ENCODE data around the gene SMCHD1. TPM values are rescaled to one million over a fixed set of nuclear protein-coding genes. Genes with fewer than 3 reads are reported as not detected.
"Not testable (repeated sequence)": the region's sequence is repeated elsewhere in the genome, so short reads cannot be mapped to it uniquely, and the experiment has no call there.

The SMCHD1 gene
- total and polyA plus RNA-seq, 2 donors = 20.7 to 349 TPM

DNA sequence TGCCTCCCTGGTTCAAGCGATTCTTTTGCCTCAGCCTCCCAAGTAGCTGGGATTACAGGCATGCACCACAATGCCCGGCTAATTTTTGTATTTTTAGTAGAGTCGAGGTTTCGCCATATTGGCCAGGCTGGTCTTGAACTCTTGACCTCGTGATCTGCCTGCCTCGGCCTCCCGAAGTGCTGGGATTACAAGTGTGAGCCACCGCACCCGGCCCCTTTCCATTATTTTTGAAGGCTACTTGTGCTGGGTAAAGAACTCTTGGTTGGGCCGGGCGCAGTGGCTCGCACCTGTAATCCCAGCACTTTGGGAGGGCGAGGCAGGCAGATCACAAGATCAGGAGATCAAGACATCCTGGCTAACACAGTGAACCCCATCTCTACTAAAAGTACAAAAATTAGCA is 23.4 kb downstream of the SMCHD1 start:
- H3K36me3 ChIP-seq (ENCODE audit: insufficient read depth) = not testable (repeated sequence)
- 99% methylated on average over 13 of the region's 13 CpGs for WGBS

DNA sequence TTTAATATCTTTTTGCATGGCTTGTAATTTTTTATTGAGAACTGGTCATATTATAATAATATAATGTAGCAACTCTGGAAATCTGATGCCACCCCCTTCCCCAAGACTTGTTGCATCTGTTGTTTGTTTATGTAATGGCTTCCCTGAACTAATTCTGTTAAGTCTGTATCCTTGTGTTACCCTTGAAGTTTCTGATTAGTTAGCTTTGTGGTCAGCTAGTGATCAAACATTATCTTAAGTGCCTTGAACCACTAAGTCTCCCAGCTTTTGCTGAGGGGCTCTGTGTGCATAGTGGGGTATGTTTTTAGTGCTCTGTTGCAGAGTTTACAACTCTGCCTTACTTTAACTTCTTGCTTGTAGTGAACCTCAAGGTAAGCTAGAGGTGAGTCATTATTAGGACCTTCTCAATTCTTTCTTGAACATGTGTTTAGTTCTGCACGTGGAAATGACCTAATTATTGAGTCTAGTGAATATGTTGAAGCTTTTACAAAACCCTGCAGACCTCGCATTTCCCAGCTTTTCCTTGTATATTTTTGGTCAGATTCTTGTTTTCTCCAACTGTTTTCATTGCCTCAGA is 24.8 kb downstream of the SMCHD1 start:
- peaks cover 2% of the 10 kb centered on the region for H3K36me3 ChIP-seq (ENCODE audit: insufficient read depth)
- H3K4me1 ChIP-seq (ENCODE audit: insufficient read depth) = no peaks in the 10 kb centered on the region
- no peak overlapping the region for H3K27ac ChIP-seq (ENCODE audit: low read depth)
- DNase-seq (ENCODE audit: extremely low spot score) = no peak
- no peak overlapping the region for H3K4me3 ChIP-seq (ENCODE audit: low read depth, low read length)
- WGBS = 50% methylated on average over 2 of the region's 2 CpGs

More for the DNA sequence above, 23.4 kb downstream of the SMCHD1 start:
- not testable (repeated sequence) for H3K27ac ChIP-seq (ENCODE audit: low read depth); H3K4me3 ChIP-seq (ENCODE audit: low read depth, low read length); DNase-seq (ENCODE audit: extremely low spot score); H3K4me1 ChIP-seq (ENCODE audit: insufficient read depth)

DNA sequence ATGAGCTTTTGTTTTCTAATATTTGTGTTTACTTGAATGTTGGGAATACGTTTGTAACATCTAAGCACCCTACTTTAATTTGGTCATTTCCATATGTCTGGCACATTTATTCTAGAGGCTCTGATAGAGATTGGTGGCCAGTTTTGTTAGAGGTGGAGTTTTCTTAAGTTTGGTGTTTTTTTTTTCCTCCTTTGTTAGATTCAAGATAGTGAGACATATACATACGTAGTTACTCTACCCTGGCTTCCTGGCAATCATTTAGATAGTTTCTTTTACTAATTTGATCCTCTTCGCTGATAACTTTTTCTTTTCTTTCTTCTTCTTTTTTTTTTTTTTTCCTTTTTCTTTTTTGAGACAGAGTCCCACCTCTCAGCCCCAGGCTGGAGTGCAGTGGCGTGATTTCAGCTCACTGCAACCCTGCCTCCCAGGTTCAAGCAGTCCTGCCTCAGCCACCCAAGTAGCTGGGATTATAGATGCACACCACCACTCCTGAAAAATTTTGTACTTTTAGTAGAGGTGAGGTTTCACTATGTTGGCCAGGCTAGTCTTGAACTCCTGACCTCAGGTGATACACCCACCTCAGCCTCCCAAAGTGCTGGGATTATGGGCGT is 26.6 kb downstream of the SMCHD1 start:
- H3K4me3 ChIP-seq (ENCODE audit: low read depth, low read length) = no peak overlapping the region
- DNase-seq (ENCODE audit: extremely low spot score) = no peak
- no peaks in the 10 kb centered on the region for H3K4me1 ChIP-seq (ENCODE audit: insufficient read depth)
- no peak overlapping the region for H3K27ac ChIP-seq (ENCODE audit: low read depth)
- H3K36me3 ChIP-seq (ENCODE audit: insufficient read depth) = peaks cover 4% of the 10 kb centered on the region
- 91% methylated on average over 5 of the region's 5 CpGs for WGBS

DNA sequence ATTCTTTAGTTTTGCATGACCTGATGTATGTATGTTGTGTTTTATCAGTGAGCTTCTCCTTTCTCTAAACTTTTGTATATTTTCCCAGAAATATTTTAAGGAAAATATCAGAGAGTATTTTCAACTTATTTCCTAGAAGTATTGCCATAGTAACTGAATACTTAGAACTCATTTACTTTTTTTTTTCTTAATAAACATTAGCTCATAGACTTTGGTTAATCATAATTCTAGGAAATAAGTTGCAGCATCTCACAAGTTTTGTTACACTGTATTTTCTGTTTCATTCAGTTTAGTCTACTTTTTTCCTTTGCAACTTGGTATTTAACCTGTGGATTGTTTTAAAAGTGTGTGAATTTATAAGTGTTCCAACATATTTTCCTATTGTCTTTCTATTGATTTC is 27.5 kb downstream of the SMCHD1 start:
- Histone ChIP-seq H3K36me3 (ENCODE audit: insufficient read depth) (peaks cover 1% of the 10 kb centered on the region), H3K27ac (ENCODE audit: low read depth) (no peak overlapping the region), H3K4me3 (ENCODE audit: low read depth, low read length) (no peak overlapping the region), H3K4me1 (ENCODE audit: insufficient read depth) (no peaks in the 10 kb centered on the region)
- DNase-seq (ENCODE audit: extremely low spot score) = no peak

DNA sequence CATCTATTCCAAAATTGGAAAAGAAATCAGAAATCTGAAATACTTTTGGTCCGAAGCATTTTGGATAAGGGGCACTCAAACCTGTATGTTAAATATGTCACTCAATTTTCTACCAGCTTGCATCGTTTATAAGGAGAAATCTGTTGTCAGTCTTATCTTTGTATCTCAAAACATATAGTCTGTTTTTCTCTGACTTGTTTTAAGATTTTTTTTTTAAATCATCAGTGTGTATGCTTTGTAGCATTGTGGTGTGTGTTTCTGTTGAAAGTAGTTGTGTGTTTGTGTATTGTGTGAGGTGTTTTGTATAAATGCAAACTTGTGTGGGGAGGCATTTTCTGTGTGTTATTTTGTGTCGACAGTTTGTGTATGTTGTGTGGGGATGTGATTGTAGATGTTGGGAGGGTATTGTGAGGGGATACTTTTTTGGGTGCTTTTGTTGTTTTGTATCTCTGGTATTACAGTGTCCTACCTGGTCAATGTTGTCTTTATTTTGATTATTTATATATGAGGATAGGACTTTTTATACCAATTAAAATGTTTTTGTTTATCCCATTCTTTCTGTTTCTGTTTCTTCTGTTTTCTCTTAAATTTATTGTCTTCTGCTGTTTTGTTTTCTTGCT is 30.9 kb downstream of the SMCHD1 start:
- H3K4me1 ChIP-seq (ENCODE audit: insufficient read depth) = no peaks in the 10 kb centered on the region
- no peak overlapping the region for H3K27ac ChIP-seq (ENCODE audit: low read depth)
- no peak overlapping the region for H3K4me3 ChIP-seq (ENCODE audit: low read depth, low read length)
- WGBS = 98% methylated on average over 3 of the region's 3 CpGs
- no peak for DNase-seq (ENCODE audit: extremely low spot score)
- H3K36me3 ChIP-seq (ENCODE audit: insufficient read depth) = peaks cover 1% of the 10 kb centered on the region

DNA sequence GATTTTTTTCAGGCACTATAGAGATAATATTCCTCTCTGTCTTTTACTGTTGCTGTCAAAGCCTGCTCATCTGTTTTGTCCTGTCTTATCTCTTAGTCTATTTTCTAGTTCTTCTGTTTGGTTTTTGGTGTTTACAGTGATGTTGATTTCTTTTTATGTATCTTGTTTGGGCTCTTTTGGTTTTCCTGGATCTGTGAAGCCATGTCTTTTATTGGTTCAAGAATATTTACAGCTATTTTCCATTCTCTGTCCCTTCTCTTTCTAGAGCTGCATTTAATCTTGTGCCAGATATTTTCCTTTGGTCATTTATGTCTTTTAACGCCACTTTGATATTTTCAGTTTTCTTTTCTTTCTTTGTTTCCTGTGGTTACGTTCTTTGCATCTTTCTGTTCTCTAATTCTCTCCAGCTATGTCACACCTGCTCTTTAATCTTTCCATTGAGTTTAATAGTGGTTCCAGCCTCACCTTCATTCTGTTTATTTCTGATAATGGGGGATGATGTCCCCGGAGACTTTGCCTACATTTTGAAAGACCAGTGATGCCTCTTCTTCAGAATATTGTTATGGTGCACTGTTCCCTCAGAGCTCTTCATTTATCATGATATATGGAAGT is 32.0 kb downstream of the SMCHD1 start:
- no peaks in the 10 kb centered on the region for H3K4me1 ChIP-seq (ENCODE audit: insufficient read depth)
- peaks cover 3% of the 10 kb centered on the region for H3K36me3 ChIP-seq (ENCODE audit: insufficient read depth)
- DNase-seq (ENCODE audit: extremely low spot score) = no peak
- H3K4me3 ChIP-seq (ENCODE audit: low read depth, low read length) = no peak overlapping the region
- no peak overlapping the region for H3K27ac ChIP-seq (ENCODE audit: low read depth)
- 90% methylated on average over 3 of the region's 3 CpGs for WGBS

DNA sequence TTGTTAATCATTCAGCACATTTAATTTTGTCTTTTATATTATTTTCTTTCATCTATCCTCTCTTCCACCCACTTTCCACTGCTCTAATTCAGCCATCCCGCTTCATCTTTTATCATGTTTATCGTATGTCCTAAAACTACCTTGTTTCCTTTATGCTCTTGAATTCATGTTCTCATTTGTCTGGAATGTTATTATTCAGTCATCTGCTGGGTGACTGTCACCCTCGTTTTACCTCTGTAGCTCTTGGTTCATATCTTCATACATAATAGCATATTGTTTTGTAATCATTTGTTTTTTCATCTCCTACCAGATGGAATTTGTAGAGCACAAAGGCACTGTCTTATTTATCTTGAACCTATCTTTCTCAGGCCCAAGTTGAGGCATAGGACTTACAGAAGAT is 37.0 kb downstream of the SMCHD1 start:
- H3K27ac ChIP-seq (ENCODE audit: low read depth) = no peak overlapping the region
- no peaks in the 10 kb centered on the region for H3K4me1 ChIP-seq (ENCODE audit: insufficient read depth)
- no peak overlapping the region for H3K4me3 ChIP-seq (ENCODE audit: low read depth, low read length)
- no peak for DNase-seq (ENCODE audit: extremely low spot score)
- H3K36me3 ChIP-seq (ENCODE audit: insufficient read depth) = peaks cover 2% of the 10 kb centered on the region
- 84% methylated on average over 3 of the region's 3 CpGs for WGBS

DNA sequence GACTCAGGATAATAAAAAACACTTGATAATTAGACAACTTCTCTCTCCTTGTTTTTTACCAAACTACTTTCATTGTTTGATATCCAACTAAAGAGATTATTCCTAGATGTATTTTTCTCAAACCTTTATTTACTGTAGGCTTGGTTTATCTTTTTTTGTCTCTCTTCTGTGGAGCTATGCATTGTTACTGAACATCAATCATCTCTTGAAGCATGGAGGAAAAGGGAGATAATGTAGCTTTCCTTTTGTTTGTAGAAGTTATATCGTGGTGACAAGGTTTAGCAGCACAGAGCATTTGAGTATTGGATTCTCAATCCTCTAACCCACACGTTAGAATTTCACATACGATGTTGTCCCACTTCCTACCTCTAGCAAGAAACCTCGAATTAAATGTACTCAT is 41.7 kb downstream of the SMCHD1 start:
- Histone ChIP-seq H3K4me1 (ENCODE audit: insufficient read depth) (no peaks in the 10 kb centered on the region), H3K36me3 (ENCODE audit: insufficient read depth) (peaks cover 6% of the 10 kb centered on the region), H3K4me3 (ENCODE audit: low read depth, low read length) (no peak overlapping the region), H3K27ac (ENCODE audit: low read depth) (no peak overlapping the region)
- 84% methylated on average over 4 of the region's 4 CpGs for WGBS
- DNase-seq (ENCODE audit: extremely low spot score) = no peak

DNA sequence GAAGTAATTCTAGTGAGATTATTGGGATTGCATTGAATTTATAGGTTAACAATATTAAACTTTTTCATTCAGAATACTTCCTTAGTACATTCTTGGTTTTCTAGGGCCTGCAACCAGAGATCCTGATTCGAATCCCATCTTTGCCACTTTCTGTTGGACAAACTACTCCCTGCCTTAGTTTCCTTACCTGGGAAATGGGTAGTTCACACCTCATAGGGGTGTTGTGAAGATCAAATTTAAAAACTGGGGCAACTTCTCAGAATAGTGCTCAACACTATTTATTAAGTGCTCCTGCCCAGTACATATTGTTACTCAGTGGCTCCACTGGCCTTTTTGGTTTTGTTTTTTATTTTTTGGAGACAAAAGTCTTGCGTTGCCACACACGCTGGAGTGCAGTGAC is 43.5 kb downstream of the SMCHD1 start:
- Histone ChIP-seq H3K27ac (ENCODE audit: low read depth) (no peak overlapping the region), H3K4me1 (ENCODE audit: insufficient read depth) (no peaks in the 10 kb centered on the region), H3K4me3 (ENCODE audit: low read depth, low read length) (no peak overlapping the region), H3K36me3 (ENCODE audit: insufficient read depth) (peaks cover 7% of the 10 kb centered on the region)
- no peak for DNase-seq (ENCODE audit: extremely low spot score)
- WGBS = 66% methylated on average over 3 of the region's 3 CpGs

DNA sequence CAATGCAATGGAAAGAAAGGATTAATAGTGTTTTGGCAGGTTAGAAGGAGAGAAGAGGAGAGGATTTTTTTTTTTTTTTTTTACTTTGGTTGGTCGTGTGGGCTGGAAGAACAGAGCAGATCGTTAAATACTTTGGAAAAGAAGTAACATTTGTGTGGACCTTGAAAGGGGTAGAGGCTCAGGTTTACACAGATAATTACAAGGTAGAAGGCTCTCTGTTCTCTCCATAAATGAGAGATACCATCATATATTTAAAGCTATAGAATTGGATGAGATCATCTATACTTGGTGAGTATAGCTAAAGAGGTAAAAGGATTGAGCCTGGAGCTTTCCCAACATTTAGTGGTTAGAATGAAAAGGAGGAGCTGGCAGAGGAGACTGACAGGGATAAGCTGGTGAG is 49.0 kb downstream of the SMCHD1 start:
- DNase-seq (ENCODE audit: extremely low spot score) = no peak
- H3K4me3 ChIP-seq (ENCODE audit: low read depth, low read length) = no peak overlapping the region
- no peak overlapping the region for H3K27ac ChIP-seq (ENCODE audit: low read depth)
- H3K4me1 ChIP-seq (ENCODE audit: insufficient read depth) = no peaks in the 10 kb centered on the region
- H3K36me3 ChIP-seq (ENCODE audit: insufficient read depth) = peaks cover 1% of the 10 kb centered on the region
- WGBS = 71% methylated on average over 2 of the region's 2 CpGs

DNA sequence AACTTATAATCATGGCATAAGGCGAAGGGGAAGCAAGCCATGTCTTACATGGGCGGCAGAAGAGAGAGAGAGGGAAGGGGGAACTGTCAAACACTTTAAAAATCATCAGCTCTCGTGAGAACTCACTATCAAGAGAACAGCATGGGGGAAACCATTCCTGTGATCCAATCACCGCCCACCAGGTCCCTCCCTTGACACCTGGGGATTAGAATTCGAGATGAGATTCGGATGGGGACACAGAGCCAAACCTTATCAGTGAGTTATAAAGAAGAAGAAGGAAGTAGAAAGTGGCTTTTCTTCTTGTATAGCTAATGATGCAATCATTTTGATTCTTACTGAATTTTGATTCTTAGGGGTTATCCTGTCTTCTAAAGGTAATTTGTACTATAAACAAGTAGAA is 51.4 kb downstream of the SMCHD1 start:
- 79% methylated on average over 6 of the region's 6 CpGs for WGBS
- Histone ChIP-seq H3K4me3 (ENCODE audit: low read depth, low read length) (no peak overlapping the region), H3K4me1 (ENCODE audit: insufficient read depth) (no peaks in the 10 kb centered on the region), H3K36me3 (ENCODE audit: insufficient read depth) (peaks cover 4% of the 10 kb centered on the region), H3K27ac (ENCODE audit: low read depth) (no peak overlapping the region)
- no peak for DNase-seq (ENCODE audit: extremely low spot score)

DNA sequence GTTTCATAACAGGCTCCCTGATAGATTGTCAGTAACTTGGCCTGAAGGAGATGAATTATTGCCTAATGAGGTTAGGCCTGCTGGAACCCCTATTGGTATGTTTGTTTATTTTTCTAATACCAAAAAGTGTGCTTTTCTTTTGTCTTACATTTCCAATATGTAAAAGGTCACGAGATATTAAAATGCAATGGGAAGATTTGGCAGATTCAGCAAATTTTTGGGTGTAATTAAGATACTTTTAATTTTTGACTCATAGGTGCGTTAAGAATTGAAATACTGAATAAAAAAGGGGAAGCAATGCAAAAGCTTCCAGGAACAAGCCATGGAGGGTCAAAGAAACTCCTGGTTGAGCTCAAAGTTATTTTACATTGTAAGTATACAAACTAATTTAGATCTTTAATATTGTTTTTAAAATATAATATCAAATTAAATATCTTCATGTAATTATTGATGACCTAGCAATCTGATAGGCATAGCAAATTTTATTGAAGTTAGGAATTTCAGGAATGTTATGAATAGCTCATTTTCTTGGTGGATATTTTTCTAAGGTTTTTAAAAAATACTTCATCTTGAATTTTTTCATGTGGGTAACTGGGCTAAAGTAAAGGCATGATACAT is 52.1 kb downstream of the SMCHD1 start:
- no peak for DNase-seq (ENCODE audit: extremely low spot score)
- Histone ChIP-seq H3K36me3 (ENCODE audit: insufficient read depth) (peaks cover 4% of the 10 kb centered on the region), H3K27ac (ENCODE audit: low read depth) (no peak overlapping the region), H3K4me1 (ENCODE audit: insufficient read depth) (no peaks in the 10 kb centered on the region), H3K4me3 (ENCODE audit: low read depth, low read length) (no peak overlapping the region)
- WGBS = 88% methylated on average over 2 of the region's 2 CpGs

DNA sequence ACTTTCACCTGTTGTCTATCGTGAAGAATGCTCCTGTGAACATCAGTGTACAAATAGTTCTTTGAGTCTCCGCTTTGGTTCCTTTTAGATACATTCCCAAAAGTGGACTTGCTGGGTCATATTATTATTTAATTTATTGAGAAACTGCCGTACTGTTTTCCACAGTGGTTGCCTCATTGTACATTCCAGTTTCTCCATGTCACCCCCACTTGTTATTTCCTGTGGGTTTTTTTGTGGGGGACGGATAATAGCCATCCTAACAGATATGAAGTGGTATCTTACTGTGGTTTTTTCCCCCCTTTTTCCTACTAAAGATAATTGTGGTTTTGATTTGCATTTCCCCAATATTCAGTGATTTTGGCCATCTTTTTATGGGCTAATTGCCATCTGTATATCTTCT is 53.8 kb downstream of the SMCHD1 start:
- no peak overlapping the region for H3K4me3 ChIP-seq (ENCODE audit: low read depth, low read length)
- H3K36me3 ChIP-seq (ENCODE audit: insufficient read depth) = peaks cover 3% of the 10 kb centered on the region
- 68% methylated on average over 4 of the region's 4 CpGs for WGBS
- DNase-seq (ENCODE audit: extremely low spot score) = no peak
- H3K4me1 ChIP-seq (ENCODE audit: insufficient read depth) = no peaks in the 10 kb centered on the region
- H3K27ac ChIP-seq (ENCODE audit: low read depth) = no peak overlapping the region

DNA sequence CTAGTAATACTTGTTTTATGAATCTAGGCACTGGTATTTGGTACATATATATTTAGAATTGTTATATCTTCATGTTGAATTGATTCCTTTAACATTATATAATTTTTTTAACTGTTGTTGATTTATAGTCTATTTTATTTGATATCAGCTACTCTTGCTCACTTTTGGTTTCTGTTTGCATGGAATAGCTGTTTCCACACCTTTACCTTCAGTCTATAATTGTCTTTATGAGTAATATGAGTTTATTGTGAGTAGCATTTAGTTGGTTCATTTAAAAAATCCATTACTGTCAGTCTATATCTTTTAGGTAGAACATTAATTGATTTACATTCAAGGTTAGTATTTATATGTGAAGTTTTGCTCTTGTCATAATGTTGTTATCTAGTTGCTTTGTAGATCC is 58.6 kb downstream of the SMCHD1 start:
- no peak for DNase-seq (ENCODE audit: extremely low spot score)
- Histone ChIP-seq H3K36me3 (ENCODE audit: insufficient read depth) (peaks cover 5% of the 10 kb centered on the region), H3K27ac (ENCODE audit: low read depth) (no peak overlapping the region), H3K4me3 (ENCODE audit: low read depth, low read length) (no peak overlapping the region), H3K4me1 (ENCODE audit: insufficient read depth) (no peaks in the 10 kb centered on the region)
